GM18867 (cell line): ENCODE measurements around the gene ABHD14A.

Source experiments
- ATAC-seq: cut with Tn5 transposase; IDR thresholded peaks from one replicate; pipeline ENCODE4 v1.9.1; 2021; ENCODE audit warnings: mild to moderate bottlenecking, moderate library complexity; ENCODE audit not compliant: unreplicated experiment

Gene ABHD14A

DNA sequence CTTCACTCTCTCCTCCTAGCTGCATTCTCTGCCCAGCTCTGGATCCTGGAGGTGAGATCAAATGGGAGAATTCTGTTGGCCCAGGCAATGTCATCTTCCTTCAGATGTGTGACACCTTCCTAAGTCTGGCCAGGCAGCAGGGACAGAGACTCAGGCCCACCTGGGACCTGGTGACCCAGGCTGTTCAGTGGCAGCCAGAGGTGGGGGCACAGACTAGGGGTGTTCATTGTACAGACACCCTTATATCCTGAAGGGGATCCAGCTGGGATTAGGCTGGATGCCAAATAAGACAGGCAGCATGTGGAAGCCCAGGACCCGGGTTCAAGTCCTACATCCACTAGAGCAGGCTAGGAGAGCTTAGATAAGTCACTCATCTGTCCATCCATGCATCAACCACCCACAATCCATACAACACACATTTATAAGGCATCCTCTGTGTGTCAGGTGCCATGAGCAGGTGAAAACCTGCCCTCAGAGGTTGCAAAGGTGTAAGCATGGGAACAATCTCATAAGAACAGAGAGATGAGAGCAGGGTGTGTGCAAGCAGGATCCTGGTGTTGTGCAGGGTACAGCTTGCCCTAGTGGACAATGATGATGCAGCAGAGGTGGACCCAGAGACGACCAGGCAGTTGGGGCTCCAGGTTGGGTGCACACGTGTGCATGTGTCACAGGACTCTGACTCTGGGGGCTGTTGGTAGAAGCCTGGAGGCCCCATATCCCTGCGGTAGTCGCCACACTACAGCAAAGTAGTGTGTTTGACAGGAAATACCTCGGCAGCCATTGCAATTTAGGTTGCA, 39.1 kb downstream of the ABHD14A start:
- no peak for ATAC-seq

GRCh38 chr3:52014613-52015012, 39.7 kb downstream of the ABHD14A start:
- no peak for ATAC-seq

GRCh38 chr3:52015438-52016228, 40.8 kb downstream of the ABHD14A start:
- no peak for ATAC-seq

GRCh38 chr3:52017586-52017985, 42.7 kb downstream of the ABHD14A start:
- no peak for ATAC-seq

DNA sequence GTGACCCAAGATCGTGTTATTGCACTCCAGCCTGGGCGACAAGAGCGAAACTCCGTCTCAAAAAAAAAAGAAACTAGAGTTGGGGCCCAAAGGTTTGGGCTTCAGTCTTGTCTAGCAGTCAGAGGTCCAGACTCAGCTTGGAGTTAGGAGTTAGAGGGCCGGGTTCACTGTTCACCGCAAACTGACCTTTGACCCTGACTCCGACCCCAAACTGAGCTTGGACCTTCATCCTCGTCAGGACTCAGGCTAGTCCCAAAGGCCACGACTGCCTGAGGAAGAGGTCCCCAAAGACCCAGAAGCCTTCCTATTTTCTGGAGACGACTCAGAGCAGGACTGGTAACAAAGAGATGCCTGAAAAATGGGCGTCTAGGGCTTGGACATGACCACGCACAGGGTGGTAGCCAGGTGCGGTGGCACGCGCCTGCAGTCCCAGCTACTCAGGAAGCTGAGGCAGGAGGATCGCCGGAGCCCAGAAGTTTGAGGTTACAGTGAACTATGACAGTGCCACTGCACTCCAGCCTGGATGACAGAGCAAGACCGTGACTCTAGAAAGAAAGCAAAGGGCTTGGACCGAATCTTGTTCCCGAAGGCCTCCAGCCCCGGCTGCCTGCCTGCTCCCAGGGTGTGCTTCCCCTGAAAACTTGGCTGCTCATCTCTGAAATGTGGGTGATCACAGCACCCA, 43.6 kb downstream of the ABHD14A start:
- no peak for ATAC-seq

GRCh38 chr3:52019352-52020080, 44.7 kb downstream of the ABHD14A start:
- ATAC-seq, result no peak

- ATAC-seq, result no peak
Measured at GRCh38 chr3:52020796-52021195, 45.9 kb downstream of the ABHD14A start.

GRCh38 chr3:52021489-52022268, 46.8 kb downstream of the ABHD14A start:
- no peak for ATAC-seq

DNA sequence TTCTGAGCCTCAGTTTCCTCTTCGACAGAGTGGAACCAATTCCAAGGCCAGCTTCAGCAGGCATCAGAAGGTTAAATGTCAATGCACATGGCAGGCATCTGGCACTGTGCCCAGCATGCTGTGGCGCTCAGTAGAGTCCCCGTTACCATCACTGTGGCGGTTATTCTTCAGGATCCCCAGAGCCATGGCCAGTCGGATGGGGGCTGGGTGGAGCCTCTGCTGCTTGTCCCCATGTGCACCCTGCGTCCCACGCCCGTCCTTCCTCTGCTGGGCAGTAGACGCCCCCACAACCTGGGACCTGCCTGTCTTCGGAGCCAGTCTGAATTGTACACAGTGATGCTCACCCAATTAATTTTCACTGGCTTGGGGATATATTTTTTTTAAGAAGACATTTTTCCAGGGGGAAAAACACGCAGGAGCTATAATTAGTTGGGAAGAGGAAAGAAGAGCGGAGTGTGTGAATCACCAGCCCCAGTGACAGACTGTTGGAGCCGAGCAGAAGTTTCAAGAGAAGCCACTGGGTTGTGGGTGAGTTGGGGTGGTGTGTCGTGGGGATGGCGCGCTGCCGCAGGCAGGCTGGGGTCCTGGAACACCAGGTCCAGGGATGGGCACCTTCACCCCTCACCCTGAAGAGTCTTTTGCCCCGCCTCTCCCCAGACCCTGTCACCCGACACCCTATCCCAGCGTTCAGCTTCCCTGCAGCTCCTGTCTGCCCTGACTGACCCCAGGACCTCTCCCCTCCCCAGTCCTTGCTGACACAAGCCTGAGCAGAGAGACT, 47.6 kb downstream of the ABHD14A start:
- ATAC-seq, result no peak

- no peak for ATAC-seq
Measured at GRCh38 chr3:52023101-52023770, 48.4 kb downstream of the ABHD14A start.

DNA sequence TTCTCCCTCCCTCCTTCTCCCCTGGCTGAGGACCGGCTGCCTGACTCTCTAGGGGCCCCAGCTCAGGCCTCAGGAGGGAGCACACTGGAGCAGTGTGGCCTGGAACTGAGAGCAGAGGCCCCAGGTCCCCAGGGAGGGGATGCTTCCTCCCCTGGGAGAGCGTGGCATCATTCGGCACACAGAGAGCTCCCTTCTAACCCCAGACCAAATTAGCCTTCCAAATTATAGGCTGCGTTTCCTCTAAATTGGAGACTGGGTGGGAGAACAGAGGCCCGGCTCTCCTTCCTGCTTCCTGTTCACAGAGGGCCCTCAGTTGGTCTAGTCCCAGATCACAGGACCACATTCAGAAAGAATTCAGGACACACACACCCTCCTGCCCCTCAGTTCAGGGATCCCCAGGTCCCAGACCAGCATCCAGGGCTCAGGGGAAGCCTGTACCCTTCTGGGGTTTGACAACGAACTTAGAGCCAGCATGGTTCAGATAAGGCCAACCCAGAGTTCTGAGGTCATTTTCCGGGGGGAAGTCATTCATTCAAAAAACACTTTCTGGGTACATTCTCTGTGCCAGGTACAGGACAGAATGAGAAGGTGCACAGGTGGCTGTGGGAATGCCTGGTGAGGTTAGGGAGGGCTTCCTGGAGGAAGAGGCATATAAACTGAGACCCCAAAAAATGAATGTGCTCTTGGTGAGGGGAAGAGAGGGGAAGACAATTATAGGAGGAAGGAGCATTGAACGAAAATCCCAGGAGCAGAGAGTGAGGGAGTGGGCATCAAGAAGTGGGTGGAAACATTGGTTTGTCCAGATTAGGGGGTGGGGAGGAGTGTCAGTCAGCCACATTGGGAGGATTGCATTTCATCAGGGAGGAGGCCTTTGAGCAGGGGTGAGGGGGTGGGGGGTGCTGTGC, 49.2 kb downstream of the ABHD14A start:
- ATAC-seq, result peak; percentile 61

GRCh38 chr3:52024765-52025452, 50.0 kb downstream of the ABHD14A start:
- no peak for ATAC-seq

DNA sequence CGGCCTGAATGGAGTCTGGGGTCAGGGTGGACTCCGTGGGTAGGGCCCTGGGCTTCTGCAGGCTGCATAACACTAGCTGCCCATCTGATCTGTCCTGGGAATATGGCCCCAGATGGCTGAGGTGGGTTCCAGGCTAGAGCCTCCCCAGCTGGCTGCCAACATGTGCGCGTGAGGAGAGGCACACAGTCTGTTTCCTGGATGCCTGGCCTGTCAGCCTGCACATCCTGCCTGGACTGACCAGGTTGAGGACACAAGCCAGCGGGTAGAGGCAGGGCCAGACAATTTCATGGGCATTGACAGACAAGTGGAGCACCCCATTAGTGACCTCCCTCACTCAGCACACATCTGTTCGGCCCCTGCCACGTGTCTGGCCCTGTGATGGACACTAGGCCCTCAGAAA, 50.6 kb downstream of the ABHD14A start:
- no peak for ATAC-seq

DNA sequence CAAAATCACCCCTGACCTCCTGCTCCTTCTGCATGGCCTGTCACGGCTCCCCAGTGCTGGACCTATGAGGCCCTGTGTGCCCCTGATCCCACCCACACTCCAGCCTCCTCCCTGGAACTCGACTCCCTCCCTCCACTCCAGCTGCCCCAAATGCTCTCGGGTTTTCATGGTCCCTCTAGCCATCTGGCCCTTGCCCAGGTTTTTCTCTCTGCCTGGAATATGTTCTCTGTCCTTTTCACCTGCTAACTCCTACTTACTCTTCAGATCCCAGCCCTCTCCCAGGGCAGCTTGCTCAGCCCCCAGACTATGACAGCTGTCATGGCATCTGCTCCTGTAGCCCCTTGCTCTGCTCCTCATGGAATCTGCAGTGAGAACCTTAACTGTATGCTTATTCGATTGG, 51.2 kb downstream of the ABHD14A start:
- no peak for ATAC-seq

DNA sequence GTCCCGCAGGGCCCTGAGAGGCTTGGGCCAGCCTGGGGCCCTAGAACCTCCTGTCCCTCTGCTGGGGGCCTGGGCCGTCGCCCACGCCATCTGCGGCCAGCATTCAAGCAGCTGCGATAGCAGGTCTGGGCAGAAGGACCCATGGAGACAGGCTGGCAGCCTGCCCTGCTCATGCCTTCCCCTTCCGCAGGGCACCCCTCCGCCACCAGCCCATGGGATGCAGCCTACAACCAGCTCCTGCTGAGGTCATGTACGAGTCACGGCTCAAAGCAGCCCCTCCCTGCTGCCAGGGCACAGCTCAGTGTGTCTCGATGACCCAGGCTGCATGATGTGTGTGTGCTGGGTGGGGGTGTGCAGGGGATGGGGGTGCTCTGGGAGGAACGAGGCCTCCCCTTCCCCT, 53.7 kb downstream of the ABHD14A start:
- no peak for ATAC-seq

- ATAC-seq, result no peak
Measured at GRCh38 chr3:52029053-52029452, 54.2 kb downstream of the ABHD14A start.

DNA sequence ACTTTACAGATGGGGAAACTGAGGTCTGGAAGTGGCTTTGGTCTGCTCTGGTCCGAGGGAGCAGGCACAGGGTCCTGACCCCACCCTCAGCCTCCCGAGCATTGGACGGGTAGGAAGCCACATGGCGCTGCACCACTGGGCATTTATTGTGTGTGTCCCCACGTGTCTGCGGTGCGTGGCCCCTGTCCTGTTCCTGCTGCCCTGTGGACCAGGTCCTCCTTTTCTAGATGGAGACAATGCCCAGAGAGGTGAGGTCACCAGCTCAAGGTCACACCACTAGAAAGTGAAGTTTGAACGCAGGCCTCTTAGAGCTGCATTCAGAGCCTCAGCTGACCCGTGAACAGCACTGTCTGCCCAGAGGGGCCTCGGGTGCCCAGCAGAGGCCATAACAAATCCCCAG, 54.7 kb downstream of the ABHD14A start:
- no peak for ATAC-seq
